GM06990 (cell line): ENCODE results near the gene POP5.
A peak's percentile ranks its signal among the peaks of the same experiment; 100 is the strongest.
"Not testable (repeated sequence)": the region's sequence is repeated elsewhere in the genome, so short reads cannot be mapped to it uniquely, and the experiment has no call there.

Experiments
- DNase-seq: peaks from one replicate; pipeline ENCODE4 v3.0.0-alpha.2; 2011; ENCODE audit not compliant: insufficient read length; ENCODE audit errors: extremely low read depth
- H3K27me3 ChIP-seq: replicated peaks from 2 replicates; pipeline ENCODE4 v1.6.0; 2011; ENCODE audit warnings: low read length; ENCODE audit not compliant: control insufficient read depth, insufficient read depth
- H3K36me3 ChIP-seq: 2 replicates; pipeline ENCODE4 v1.5.1; 2011; ENCODE audit warnings: low read length; ENCODE audit not compliant: control insufficient read depth, insufficient read depth
- H3K4me3 ChIP-seq: replicated peaks from 2 replicates; pipeline ENCODE4 v1.5.1; 2011; ENCODE audit warnings: low read depth, mild to moderate bottlenecking, control low read depth, low read length
- CTCF ChIP-seq: IDR thresholded peaks from 2 replicates; pipeline ENCODE4 v1.5.1; 2011; ENCODE audit warnings: low read length, control low read depth, mild to moderate bottlenecking, inconsistent platforms; ENCODE audit not compliant: insufficient read depth, poor library complexity, severe bottlenecking

POP5 gene

GRCh38 chr12:120537856-120538220 lies 43.4 kb downstream of the POP5 start:
- no peak for TF ChIP-seq CTCF
- Histone ChIP-seq H3K27me3 (no peaks in the 10 kb centered on the region), H3K36me3 (peaks cover 1% of the 10 kb centered on the region; the same call in 1 of the 2 replicates), H3K4me3 (peak overlapping the region; percentile 31)
- DNase-seq: no peak

DNA sequence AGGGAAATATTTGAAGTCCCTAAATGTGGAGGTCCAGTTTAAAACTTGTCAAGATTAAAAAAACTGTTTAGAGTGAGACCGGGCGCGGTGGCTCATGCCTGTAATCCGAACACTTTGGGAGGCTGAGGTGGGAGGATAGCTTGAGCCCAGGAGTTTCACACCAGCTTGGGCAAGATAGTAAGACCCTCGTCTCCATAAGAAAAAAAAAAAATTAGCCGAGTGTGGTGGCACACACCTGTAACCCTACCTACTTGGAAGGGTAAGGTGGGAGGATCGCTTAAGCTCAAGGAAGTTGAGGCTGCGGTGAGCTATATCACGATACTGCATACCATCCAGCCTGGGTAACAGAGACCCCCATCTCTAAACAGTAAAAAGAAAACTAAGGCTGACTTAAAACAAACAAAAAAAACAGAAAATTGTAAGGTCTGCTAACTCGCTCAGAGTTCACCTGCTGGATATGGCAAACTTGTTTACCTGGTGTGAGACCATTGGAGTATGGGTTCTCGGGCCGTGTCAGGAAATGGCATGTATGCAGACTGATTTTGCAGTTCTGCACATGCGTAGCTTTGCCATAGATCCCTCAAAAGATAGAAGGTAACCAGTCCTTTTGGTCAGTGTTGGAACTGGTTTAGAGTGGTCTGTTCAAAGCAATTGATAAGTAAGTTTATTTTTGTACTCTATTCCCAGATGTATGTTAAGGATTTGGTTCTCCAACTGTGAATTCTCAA lies 45.0 kb downstream of the POP5 start:
- DNase-seq: no peak
- no peak for TF ChIP-seq CTCF
- H3K4me3 ChIP-seq: peak overlapping the region; percentile 89
- no peaks in the 10 kb centered on the region for H3K36me3 ChIP-seq
- no peaks in the 10 kb centered on the region for H3K27me3 ChIP-seq

DNA sequence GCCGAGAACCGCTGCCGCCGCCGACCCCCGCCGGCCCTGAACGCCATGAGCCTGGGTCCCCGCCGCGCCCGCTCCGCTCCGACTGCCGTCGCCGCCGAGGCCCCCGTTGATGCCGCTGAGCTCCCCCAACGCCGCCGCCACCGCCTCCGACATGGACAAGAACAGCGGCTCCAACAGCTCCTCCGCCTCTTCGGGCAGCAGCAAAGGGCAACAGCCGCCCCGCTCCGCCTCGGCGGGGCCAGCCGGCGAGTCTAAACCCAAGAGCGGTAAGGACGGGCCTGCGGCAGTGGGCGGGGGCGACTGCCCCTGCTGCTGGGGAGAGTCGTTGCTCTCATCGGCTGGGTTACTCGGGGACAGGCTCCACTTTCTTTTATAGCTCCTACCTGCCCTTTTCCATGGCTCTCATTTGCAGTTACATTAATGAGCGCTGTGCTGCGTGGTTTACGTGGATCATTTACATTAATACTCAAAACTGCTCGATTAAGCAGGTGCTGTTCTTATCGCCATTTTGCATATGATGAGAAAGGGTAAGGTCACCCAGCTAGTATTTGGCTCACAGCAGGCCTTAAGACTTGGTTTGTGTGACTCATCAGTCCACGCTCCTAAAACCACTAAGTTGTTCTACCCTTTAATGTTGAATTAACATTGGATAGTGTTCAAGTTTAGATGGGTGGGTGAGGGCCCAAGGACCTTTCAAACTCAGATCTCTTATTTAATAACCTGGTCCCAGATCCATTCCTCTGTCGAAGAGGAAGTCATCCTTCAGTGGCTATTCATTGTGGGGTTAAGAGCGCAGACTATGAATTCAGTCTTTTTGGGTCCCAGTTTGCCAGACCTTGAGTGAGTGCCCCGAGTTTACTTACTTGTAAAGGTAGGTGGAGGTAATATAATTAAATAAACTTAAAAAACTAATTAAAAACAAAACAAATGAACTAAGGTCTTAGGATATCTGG lies 46.2 kb downstream of the POP5 start:
- H3K4me3 ChIP-seq: peak overlapping the region; percentile 89
- peak; percentile 73 for DNase-seq
- peak; percentile 3 for TF ChIP-seq CTCF
- H3K27me3 ChIP-seq: no peaks in the 10 kb centered on the region
- no peaks in the 10 kb centered on the region for H3K36me3 ChIP-seq

DNA sequence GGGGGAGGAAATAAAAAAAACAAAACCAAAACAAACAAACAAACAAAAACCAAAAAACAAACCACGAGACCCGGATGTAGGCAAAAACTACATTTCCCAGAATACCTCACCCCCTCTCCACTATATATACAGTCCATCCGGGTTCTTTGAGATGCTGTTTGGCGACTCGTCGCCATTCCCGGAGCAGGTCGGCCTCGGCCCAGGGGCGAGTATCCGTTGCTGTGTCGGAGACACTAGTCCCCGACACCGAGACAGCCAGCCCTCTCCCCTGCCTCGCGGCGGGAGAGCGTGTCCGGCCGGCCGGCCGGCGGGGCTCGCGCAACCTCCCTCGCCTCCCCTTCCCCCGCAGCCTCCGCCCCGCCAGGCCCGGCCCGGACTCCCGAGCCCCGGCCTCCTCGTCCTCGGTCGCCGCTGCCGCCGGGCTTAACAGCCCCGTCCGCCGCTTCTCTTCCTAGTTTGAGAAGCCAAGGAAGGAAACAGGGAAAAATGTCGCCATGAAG lies 46.9 kb downstream of the POP5 start, which contains the start of gene RNF10:
Gene RNF10, plus strand, starts transcription at position 154 of the 500 bp plus-strand sequence. CDS start 456 bp downstream, outside the sequence.
- no peak for TF ChIP-seq CTCF
- peak; percentile 82 for DNase-seq
- no peaks in the 10 kb centered on the region for H3K36me3 ChIP-seq
- H3K4me3 ChIP-seq: peak within 1 kb of the TSS; percentile 89
- no peaks in the 10 kb centered on the region for H3K27me3 ChIP-seq

GRCh38 chr12:120532701-120533238 lies 48.4 kb downstream of the POP5 start:
- no peak for DNase-seq
- Histone ChIP-seq H3K27me3 (no peaks in the 10 kb centered on the region), H3K36me3 (no peaks in the 10 kb centered on the region), H3K4me3 (no peak overlapping the region)
- TF ChIP-seq CTCF: no peak

DNA sequence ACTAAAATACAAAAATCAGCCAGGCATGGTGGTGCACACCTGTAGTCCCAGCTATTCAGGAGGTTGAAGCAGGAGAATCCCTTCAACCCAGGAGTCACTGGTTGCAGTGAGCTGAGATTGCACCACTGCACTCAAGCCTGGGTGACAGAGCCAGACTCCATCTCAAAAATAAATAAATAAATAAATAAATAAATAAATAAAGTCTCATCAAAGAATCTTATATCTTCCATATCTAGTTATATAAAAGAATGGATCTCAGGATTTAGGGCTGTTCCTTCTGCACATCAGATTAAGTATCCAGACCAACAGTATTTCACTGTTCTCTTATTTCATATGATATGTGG lies 50.8 kb downstream of the POP5 start:
- H3K4me3 ChIP-seq: peak overlapping the region; percentile 90
- not testable (repeated sequence) for H3K27me3 ChIP-seq, DNase-seq, H3K36me3 ChIP-seq
